DMS 273 (cell line): ENCODE measurements around the gene SIL1.

Experiments
- DNase-seq: peaks from one replicate; lab custom pipeline; 2025; ENCODE audit not compliant: unreplicated experiment; lab: John Stamatoyannopoulos, UW

The SIL1 gene

GRCh38 chr5:138964647-138965201, 233.4 kb downstream of the SIL1 start:
- DNase-seq = no peak

- DNase-seq = no peak
Measured at GRCh38 chr5:138963763-138964371, 234.3 kb downstream of the SIL1 start.

DNA sequence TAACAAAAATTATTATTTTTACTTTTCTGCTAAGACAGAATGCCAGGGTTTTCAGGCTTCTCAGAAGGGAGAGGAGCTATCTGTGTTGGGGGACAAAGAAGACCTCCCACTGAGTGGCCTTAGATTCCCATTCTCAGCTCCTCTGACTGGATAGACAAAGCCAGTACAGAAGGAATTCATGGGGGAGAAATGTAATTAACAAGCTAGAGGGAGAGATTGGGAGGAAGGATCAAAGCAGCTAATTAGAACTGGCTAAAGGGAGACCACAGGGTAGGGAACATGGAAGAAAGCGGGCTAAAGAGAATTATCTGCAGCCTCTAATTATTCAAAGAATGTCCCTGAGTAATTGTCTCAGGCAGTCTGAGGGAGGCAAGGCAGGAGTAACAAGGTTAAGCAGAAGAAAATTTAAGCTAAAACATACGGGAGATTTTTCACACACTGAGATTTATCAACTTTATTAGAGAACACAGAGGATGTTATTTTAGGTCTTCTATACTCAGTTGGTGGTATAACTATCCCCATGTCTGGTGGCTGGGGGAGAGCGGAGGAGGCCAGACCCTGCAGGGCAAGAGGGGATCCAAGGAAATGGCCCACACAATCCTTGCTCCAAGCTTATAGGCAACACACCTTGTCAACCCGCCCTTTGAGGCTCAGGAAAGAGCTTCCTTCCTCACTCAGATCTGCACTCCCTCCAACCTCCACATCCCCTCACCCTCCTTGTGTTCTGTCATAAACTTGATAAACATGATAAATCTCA, 235.4 kb downstream of the SIL1 start:
- DNase-seq = no peak

DNA sequence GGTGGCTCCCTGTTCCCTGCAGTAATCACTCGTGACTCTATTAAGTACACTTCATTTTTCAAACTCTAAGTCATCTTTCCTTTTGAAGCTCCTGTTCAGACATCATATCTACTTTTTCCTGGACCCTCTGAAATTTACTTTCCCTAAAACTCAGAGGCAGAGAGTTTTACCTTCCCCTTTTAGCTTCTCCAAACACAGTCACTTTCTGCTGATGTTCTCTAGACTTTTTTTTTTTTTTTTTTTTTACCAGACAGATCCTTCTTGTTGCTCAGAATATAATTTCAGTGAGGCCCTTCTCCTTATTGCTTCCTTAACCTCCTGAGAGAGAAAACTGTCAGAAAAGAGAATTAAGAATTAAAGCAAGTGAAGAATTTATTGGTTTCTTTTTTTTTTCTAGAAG, 236.4 kb downstream of the SIL1 start:
- no peak for DNase-seq

DNA sequence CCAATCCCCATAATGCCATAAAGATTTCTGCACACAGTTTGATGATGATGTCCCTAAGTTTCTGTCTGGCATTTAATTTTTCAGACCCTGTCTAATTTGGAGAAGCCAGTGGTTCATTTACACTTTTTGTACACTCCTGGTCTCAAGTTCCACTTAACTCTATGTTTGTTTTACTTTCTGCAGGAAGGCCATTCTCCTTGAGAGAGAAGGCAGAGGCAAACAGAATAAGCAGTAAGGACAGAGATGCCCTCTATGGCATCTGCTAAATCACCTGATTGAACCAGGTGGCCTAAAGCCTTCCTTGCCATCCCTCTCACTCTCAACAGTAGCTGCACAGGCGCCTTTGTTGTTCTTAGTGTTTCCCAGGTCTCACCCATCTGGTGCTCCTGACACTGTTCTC, 236.9 kb downstream of the SIL1 start:
- DNase-seq = peak; percentile 32

GRCh38 chr5:138960145-138960692, 237.9 kb downstream of the SIL1 start:
- DNase-seq = peak; percentile 31

DNA sequence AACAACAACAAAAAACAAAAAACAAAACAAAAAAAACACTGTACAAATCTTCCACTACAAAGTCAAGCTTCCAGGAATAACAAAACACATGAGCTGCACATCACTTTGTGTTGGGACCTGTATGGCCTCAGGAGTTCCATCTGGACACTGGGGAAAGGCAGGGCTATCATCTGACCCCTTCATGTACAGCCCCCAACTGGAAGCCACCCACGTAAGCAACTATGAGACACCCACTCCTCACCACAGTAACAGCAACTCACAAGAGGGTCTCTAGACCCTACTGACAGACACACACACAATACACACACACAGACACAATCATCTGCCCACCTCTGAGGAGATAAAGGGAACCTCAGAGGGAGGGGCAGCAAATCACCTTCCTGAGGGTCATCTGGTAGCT, 241.4 kb downstream of the SIL1 start:
- no peak for DNase-seq

DNA sequence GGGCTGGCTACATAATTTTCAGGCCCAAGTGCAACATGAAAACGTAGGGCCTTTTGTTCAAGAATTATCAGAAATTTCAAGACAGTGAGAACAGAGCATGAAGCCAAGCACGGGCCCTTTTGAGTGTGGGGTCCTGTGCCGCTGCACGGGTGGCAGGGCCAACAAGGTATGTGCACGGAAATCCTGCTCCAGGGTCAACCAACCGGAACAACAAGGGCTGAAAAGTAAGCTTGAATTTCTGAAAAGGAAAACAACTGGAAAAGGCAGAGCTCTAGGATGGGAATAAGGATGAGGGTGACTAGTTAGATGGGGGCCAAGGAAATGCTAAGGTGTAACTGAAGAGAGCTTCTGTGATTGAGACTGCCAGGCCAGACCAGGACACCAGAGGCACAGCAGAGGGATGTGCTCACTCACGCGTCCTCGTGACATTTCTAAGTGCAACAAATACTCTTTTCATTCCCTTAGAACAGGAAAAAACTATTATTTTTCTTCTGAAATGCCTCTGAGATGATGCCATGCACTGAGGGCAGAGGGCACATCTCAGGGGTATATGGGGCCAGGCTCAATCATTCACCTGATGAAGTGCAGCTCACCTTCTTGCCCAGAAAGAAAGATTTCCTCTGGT, 242.4 kb downstream of the SIL1 start:
- no peak for DNase-seq

DNA sequence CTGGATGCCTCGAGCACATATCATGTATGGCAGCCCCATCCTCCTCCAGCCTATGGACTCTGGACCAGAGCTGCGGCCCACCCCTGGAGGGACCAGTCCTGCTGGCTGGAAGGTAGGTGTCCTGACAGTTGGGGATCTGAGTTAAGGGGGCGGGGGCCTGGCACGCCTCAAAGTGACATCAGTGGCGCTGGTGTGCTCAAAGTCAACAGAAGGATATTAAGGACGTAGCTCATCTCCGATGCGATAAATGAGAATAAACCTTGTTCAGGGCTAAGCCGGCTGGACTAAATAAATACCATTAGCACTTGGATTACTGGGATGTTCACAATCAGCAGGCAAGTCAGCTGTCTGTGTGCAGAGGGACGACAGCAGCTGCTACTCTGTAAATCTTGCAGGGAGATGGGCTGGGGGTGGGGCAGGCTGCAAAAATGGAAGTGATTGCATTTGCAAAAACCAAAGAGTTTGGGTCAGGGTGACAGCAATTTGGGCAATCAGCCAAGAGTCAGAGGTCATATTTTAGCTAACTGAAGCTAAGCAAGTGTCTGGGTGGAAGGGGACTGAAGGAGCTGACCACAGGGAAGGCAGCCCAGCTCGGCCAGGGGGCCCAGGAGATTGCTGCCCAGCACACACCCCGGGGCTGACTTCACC, 243.0 kb downstream of the SIL1 start:
- DNase-seq = peak; percentile 69

DNA sequence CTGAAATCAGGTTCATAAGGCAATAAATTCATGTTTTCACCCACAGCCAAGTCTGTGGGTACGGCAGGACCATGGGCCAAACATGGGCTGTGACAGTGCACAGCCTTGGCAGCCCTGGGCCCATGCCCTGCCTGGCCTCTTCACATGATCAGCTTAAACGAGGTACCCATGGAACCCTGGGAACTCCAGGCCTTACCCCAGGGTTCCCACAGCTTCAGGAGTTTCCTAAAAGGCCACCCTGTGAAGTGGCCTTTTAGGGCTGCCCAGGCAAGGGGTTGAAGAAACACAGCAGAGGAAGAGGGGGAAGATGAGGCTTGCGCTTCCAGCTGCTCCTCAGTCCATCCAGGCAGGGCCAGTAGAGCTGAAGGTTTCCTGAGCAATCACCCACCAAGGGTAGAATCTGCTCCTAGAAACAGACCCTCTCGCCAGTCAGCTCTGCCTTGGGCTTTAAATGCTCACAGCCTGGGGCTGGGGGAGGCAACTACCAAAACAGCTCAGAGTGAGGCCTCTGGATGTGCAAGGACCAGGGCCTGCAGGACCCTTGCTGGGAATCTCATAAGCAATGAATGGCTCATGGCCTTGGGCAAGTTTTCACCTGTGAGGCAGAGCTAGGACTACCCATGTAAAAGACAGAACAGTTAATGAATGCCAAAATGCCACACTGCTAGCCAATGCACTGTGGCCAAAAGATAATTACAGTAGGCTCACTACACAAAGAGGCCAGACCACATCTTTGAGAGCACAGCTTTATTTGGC, 243.7 kb downstream of the SIL1 start:
- DNase-seq = no peak

DNA sequence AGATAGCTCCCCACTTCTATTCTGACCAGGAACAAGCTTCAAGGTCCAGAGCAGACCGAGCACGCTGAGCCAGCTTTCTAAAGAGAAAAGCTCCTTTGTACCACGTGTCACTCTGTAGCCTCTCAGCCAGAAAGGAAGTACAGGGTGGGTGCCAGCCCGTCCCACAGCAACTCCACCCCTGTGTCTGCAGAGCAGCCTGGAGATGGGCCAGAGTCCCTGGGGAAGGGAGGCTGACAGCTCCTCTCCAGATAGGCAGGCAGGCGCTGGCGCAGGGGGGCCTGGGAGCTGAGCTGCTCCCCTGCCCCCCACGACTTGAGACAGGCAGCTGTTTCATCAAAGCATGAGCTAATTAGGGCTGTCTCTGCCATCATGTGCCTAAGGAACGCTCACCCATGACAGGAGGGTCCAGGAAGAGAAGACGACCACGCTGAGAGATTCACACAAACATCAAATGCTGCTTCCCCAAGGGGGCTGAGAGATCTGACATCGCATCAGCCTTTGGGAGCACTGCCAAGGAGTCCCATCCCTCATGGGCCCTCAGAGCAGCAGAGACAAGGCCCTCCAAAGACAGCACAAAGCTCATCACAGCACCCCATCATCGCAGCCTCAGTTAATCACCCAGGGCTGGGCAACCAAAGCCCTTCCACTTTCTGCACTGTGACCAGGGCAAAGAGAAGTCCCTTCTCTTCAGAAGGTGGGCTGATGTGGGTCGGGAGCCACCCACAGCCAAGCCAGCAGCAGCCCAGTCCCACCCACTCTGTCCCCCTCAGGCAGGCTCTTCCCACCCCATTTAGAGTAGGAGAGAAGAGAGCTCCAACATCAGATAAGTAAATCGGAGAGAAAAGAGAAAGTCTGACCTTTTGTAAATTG, 244.5 kb downstream of the SIL1 start:
- peak; percentile 71 for DNase-seq

- DNase-seq = no peak
Measured at GRCh38 chr5:138952962-138953361, 245.2 kb downstream of the SIL1 start.

DNA sequence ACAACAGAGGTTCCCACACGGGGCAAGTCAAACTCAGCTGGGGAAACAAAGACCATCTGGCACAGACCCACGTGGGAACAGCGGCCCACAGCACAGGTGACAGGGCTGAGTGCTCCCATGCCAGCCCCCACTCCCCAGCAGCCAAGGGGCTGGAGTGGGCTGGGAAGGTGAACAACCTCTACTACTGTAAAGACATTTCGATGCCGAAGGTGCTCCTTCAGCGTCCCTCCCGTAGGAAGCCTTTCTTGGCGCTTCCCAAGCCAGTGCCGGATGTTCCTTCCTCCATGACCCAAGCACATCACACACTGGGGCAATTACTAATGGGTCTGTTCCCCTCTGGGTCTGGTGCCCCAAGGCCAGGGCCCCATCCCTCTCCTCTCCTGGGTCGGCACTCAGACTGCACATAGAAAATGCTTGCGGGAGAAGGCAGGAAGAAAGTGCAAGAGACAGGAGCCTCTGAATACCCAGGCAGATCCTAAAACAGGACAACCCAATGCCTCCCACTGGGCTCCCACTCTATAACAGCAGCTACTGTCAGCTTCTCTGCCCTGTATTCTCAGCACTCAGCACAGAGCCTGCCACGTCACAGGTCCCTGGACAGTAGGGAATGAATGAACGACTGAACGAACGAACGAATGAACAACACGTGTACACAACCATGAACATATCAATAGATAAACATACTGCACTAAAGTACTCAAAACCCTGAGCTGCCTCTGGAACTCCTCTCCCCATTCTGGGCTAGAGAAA, 246.0 kb downstream of the SIL1 start:
- no peak for DNase-seq

DNA sequence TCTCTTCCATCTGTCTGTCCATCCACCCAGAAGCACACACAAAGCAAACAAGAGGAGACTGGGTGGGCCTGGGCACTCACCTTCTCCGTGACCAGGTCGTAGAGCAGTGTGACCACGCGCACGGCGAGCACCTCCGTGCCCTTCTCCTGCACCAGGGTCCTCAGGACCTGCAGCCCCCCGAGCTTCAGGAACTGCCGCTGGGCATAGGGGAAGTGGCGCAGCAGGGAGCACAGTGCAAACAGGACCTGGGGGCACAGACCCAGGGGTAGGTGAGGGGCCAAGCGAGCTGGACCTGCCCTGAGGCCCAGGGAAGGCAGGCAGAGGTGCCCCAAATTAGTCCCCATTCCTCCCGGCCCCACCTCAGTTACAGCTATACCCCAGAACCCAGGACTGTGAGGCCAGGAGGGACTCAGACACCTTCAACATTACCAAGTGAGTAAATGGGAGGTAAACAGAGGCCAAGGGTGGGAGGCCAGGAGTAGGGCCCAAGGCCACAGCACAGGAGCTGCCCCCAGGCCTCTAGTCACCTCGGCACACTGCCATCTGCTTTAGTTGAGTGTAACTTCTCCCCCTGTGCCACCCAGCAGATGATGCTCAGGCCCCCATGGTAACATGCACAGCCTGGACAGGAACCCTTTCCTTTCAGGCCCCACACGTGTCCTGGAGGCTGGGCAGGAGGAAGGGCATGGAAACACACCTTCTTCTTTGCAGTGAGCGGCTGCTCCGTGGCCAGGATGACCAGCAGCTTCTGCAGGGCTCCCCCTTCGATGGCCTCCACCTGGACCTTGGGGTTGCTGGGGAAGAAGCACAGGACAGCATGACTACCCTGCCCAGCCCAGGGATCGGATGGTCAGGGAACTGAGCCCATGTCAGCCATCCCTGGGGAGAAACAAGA, 246.8 kb downstream of the SIL1 start:
- no peak for DNase-seq

DNA sequence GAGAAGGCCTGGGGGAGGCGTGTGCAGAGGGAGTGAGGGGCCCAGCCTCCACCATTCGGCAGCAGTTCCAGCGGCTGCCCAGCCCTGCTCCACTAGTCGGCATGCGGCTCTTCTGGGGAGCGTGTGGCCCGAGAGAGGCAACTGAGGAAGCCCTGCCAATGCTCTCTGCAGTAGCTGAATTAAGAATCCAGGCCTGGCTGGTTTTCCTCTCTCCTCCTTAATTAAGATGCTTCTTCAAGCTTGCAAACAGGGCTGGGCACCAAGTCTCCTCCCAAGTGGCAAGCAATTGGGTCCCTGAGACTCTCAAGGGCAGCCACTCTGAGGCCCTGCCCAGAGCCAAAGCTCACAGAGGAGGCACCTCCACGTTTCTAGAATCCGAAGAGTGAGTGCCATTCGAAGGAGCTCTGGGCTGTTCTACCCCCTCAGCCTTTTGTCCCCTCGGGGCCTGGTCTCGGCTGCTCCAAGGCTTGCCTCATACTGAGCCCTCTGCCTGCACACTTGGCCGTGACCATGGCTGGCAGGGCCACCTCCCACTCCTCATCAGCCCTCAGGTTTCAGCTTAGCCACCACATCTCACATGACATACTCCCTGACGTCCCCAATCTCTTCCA, 247.6 kb downstream of the SIL1 start:
- no peak for DNase-seq

DNA sequence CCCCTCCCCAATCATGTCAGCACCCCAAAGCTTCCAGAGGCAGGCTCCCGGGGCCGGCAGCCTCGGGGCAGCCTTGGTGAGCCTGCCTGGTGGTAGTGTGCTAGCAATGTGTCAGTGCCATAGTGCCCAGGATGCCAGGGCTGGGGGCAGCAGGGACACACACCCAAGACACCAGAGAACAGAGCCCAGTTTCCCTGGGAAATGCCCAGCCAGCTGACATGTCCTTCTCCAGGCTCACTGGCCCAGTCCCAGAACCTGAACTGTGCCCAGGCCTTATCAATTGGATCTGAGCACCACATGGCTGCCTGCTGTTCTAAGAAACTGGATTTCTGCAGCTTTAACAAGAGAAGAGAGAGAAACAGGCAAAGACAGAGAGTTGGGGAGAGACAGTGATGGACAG, 248.2 kb downstream of the SIL1 start:
- DNase-seq = peak; percentile 64

GRCh38 chr5:138949223-138949574, 249.0 kb downstream of the SIL1 start:
- DNase-seq = no peak
